HepG2 (cell line): ENCODE data around the gene MINDY3.

ENCODE experiments used
- EP300 ChIP-seq, 3 experiments: sonication (generic) in 1 of 3; formaldehyde crosslinking in 1 of 3; IDR thresholded peaks; 2 replicates each; pipeline versions ENCODE4 v1.5.1 to v1.6.1; 2011 to 2020; ENCODE audit warnings: low read depth in 2 of 3, low read length in 2 of 3, borderline replicate concordance in 1 of 3, improper control_type of control experiment in 1 of 3, mild to moderate bottlenecking in 1 of 3, missing genetic modification reagents in 1 of 3, moderate library complexity in 1 of 3
- NFATC3 ChIP-seq: sonication (generic); formaldehyde crosslinking; IDR thresholded peaks from 2 replicates; pipeline ENCODE4 v1.5.1; 2020; ENCODE audit warnings: mild to moderate bottlenecking, missing genetic modification reagents
- NPAS2 ChIP-seq: sonication (generic); formaldehyde crosslinking; IDR thresholded peaks from 2 replicates; pipeline ENCODE4 v1.8.0; 2022; ENCODE audit warnings: mild to moderate bottlenecking, missing genetic modification reagents, borderline replicate concordance
- PLRG1 ChIP-seq: fragments of 450-650 bp; conservative IDR thresholded peaks from 2 replicates; pipeline ENCODE4 v1.6.1; 2016

GRCh38 chr10:15796098-15796759 is 64.1 kb downstream of the MINDY3 start:
- TF ChIP-seq NPAS2 (CRISPR knock-in tag) (no peak), EP300 (IDR thresholded peaks at IDR 0.05; ENCODE audit: low read depth in 2 of 2, low read length in 2 of 2) (no peak), EP300 (CRISPR knock-in tag; IDR thresholded peaks at IDR 0.05; ENCODE audit: borderline replicate concordance) (no peak), NFATC3 (no peak), PLRG1 (no peak)
